GM19023 (cell line): Measurements from ENCODE around the gene VAV3.
"Not testable (repeated sequence)": the region's sequence is repeated elsewhere in the genome, so short reads cannot be mapped to it uniquely, and the experiment has no call there.

ENCODE experiments used
- ATAC-seq: cut with Tn5 transposase; IDR thresholded peaks from one replicate; pipeline ENCODE4 v1.9.1; 2021; ENCODE audit warnings: mild to moderate bottlenecking, moderate library complexity; ENCODE audit not compliant: unreplicated experiment

The VAV3 gene

GRCh38 chr1:107965110-107965991 is at the start of gene VAV3:
VAV3 (minus strand) TSS chr1:107965180; CDS start chr1:107964869, 311 bp downstream.
- ATAC-seq = no peak

- ATAC-seq = no peak
These were observed 47.6 kb upstream of the VAV3 start for GRCh38 chr1:108012553-108012952.

DNA sequence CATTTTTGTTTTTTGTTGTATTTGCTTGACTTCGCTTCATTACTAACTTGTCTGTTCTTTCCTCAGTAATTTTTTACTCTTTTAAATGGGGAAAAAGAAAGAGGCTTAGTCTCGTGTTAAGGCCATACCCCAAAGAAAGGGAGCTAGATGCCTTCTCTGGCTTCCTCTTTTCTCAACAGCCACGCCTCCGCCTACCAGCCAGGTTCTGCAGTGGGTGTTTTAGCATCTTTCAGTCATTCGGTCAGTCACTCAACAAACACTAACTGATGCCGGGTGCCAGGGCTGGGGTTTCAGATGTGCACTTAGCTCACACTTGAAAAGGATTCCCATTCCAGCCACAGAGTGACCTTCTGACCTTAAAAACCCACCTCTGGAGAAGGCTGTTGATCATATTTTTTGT is 46.3 kb upstream of the VAV3 start:
- no peak for ATAC-seq

DNA sequence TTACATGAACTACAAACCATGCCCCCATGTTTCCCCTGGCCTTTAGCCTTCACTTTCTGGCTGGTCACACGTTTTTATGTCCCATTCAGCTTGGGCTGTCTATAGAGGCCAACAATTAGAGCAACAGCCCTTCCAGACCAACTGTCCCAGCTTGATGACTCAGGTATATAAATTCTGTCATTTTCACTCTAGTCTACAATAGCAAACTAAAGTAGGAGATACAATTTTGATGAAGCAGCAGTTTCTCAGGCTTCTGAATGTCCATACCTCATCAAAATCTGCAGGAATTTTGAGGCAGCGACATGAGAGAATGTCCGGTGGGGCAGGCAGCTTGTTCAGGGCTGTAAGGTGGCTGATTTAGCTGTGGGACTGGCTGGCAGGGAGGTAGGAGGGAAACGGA is 45.6 kb upstream of the VAV3 start:
- no peak for ATAC-seq

GRCh38 chr1:108009603-108010195 is 44.7 kb upstream of the VAV3 start:
- no peak for ATAC-seq

GRCh38 chr1:108007531-108007930 is 42.6 kb upstream of the VAV3 start:
- ATAC-seq = no peak

DNA sequence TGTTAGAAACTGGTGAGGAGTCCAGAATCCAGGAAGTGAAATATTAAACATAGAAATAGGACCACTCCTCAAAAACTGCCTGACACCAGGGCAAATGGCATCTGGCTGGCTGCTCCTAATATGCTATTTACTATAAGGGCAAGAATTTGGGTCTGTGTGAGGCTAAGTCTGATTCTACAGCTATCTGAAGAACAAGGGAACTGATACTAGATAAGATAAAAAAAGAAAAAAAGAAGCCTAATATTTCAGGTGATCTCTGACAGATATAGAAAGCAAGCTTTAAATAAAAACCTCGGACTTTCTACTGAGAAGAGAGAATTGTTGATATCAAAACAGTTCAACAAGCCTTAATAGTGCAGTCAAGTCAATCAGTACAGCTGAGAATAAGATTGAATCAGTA is 42.1 kb upstream of the VAV3 start:
- no peak for ATAC-seq

GRCh38 chr1:108004919-108005318 is 39.9 kb upstream of the VAV3 start:
- ATAC-seq = not testable (repeated sequence)

- no peak for ATAC-seq
These were observed 35.7 kb upstream of the VAV3 start for GRCh38 chr1:108000620-108001111.

GRCh38 chr1:108000184-108000583 is 35.2 kb upstream of the VAV3 start:
- ATAC-seq = no peak

GRCh38 chr1:107997866-107998265 is 32.9 kb upstream of the VAV3 start:
- no peak for ATAC-seq

GRCh38 chr1:107993920-107994319 is 28.9 kb upstream of the VAV3 start:
- ATAC-seq = no peak

- no peak for ATAC-seq
These were observed 27.4 kb upstream of the VAV3 start for GRCh38 chr1:107992347-107992746.

- no peak for ATAC-seq
These were observed 26.5 kb upstream of the VAV3 start for GRCh38 chr1:107991371-107992066.

- no peak for ATAC-seq
These were observed 25.6 kb upstream of the VAV3 start for GRCh38 chr1:107990606-107991005.

DNA sequence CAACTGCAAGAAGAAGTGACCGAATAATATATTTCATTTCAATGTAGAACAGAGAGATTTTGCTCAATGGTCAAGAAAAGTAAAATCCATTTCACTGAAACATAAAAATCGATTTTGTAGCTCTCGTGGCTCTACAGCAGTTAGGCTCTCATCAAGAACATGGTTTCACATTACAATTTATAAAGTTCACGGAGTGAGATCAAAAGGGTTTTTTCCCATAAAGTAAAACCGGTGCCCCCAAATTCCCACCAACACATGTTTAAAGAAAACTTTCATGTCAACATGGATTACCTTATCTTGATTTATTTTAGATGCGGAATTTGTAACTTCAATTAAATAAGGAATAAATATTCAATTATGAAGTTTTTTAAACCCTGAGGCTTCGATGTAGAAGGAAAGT is 16.3 kb upstream of the VAV3 start:
- no peak for ATAC-seq

GRCh38 chr1:107979926-107980325 is 14.9 kb upstream of the VAV3 start:
- no peak for ATAC-seq

DNA sequence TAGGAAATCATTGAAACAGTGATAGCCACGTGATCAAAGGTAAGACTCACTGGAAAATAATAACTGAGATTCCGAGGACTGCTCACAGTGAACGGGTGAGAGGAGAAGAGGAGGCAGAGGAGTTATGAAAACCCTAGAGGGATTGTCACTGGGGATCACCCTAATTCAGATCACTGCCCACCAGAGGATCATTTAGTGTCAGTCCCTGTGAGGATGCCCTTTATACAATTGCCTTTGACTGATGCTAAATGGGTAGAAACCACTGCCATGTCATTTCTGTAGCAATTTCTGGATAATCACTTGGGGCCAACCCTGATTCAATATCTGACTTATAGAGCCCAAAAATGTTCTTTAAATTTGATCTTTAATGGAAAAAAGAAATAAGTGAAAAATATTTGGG is 14.1 kb upstream of the VAV3 start:
- no peak for ATAC-seq

GRCh38 chr1:107976836-107977235 is 11.9 kb upstream of the VAV3 start:
- no peak for ATAC-seq

GRCh38 chr1:107976431-107976830 is 11.5 kb upstream of the VAV3 start:
- ATAC-seq = no peak

GRCh38 chr1:107975851-107976250 is 10.9 kb upstream of the VAV3 start:
- ATAC-seq = no peak

GRCh38 chr1:107974090-107974489 is 9.1 kb upstream of the VAV3 start:
- no peak for ATAC-seq
